GM12875 (cell line): Measurements from ENCODE around the gene SCN3B.

Experiments
- H3K4me3 ChIP-seq: one replicate; pipeline ENCODE4 v1.5.1; 2011; ENCODE audit warnings: low read depth, low read length, control low read depth
- CTCF ChIP-seq: IDR thresholded peaks from 2 replicates; pipeline ENCODE4 v1.5.1; 2011; ENCODE audit warnings: low read depth, mild to moderate bottlenecking, control low read depth, inconsistent platforms, low read length, moderate library complexity, borderline replicate concordance; ENCODE audit not compliant: insufficient read depth

SCN3B gene

GRCh38 chr11:123694551-123694950 lies 40.1 kb upstream of the SCN3B start:
- TF ChIP-seq CTCF = no peak
- no peak overlapping the region for H3K4me3 ChIP-seq

DNA sequence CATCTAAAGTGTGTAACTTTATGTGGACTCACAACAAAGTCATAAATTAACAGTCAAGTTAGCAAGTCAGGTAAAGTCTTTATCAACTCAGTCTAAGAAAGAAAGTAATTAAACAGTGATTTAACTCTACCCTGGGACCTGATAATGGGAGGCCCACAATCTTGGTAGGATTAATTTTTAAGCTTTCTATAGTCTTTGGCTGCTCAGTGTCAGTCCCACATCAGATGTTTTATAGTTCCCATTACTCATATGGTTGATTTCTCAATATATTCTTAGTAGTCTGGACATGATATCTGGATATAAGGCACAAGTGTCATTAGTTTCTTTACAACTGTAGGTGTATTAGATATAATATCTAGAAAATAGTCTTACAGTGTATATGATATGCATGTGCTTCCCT lies 38.5 kb upstream of the SCN3B start:
- no peak overlapping the region for H3K4me3 ChIP-seq
- TF ChIP-seq CTCF = no peak

DNA sequence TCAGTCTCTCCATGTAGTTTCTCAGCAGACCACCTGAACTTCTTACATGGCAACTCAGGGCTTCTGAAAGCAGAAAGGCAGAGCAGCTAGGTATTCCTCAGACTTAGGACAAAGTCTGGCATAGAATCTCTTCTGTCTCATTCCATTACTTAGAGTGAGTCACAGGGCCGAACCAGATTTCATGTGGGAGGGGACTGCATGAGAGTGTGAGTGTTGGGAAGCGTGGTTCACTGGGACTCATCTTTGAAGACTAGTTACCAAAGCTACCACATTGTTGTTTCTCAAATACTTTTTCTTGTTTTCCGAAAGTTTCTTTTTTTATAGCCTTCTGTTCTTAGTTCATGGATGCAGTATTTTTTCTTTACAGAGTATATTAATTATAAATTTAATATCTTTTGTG lies 36.1 kb upstream of the SCN3B start:
- H3K4me3 ChIP-seq = no peak overlapping the region
- no peak for TF ChIP-seq CTCF

DNA sequence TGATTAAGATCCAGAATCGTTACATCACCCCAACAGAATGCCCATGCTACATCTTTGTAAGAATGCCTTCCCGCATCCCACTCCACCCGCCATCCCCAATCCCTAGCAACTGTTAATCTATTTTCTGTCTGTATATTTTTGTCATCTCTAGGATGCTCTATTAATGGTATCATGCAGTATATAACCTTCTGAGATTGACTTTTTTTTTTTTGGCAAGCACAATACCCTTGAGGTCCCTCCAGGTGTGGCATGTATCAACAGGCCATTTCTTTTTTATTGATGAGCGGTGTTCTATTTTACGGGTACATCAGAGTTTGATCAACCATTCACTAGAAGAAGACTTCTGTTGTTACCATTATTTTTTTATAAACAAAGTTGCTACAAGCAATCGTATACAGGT lies 30.2 kb upstream of the SCN3B start:
- no peak for TF ChIP-seq CTCF

GRCh38 chr11:123683428-123684170 lies 29.2 kb upstream of the SCN3B start:
- TF ChIP-seq CTCF = no peak
- no peak overlapping the region for H3K4me3 ChIP-seq

More for the DNA sequence above, 30.2 kb upstream of the SCN3B start:
- H3K4me3 ChIP-seq = no peak overlapping the region

GRCh38 chr11:123682696-123683410 lies 28.4 kb upstream of the SCN3B start:
- no peak for TF ChIP-seq CTCF
- H3K4me3 ChIP-seq = no peak overlapping the region

GRCh38 chr11:123681030-123681429 lies 26.6 kb upstream of the SCN3B start:
- H3K4me3 ChIP-seq = no peak overlapping the region
- TF ChIP-seq CTCF = no peak
